Loucy (cell line): ENCODE measurements around the gene ZNF185.

Source experiments
- CTCF ChIP-seq: fragments of 200-600 bp; sonication (generic); conservative IDR thresholded peaks from 2 replicates; pipeline ENCODE4 v1.5.1; 2014; ENCODE audit warnings: mild to moderate bottlenecking, antibody characterized with exemption, low read length
- EZH2phosphoT487 ChIP-seq: fragments of 200-600 bp; IDR thresholded peaks from 2 replicates; pipeline ENCODE4 v1.6.1; 2018; ENCODE audit warnings: antibody characterized with exemption, mild to moderate bottlenecking, moderate library complexity, borderline replicate concordance

GRCh38 chrX:152850465-152850864 lies 47.4 kb upstream of the ZNF185 start:
- TF ChIP-seq CTCF: no peak
- no peak for TF ChIP-seq EZH2phosphoT487
